Mesodermal cell (in vitro differentiated cells): ENCODE data around the gene ZNF280B. TPM values are rescaled to one million over a fixed set of nuclear protein-coding genes. Genes with fewer than 3 reads are reported as not detected.
A peak's percentile ranks its signal among the peaks of the same experiment; 100 is the strongest.

Source experiments
- H3K27ac ChIP-seq: 2 replicates; pipeline ENCODE4 v1.7.0; 2013; ENCODE audit warnings: mild to moderate bottlenecking, low read depth, low read length, moderate library complexity; ENCODE audit not compliant: severe bottlenecking
- H3K36me3 ChIP-seq: 2 replicates; pipeline ENCODE4 v1.7.1; 2013; ENCODE audit warnings: mild to moderate bottlenecking, low read length, moderate library complexity; ENCODE audit not compliant: control insufficient read depth, insufficient read depth
- H3K4me1 ChIP-seq: one replicate; pipeline ENCODE4 v1.7.1; 2013; ENCODE audit warnings: mild to moderate bottlenecking, low read length; ENCODE audit not compliant: insufficient read depth, control insufficient read depth, poor library complexity, severe bottlenecking
- H3K4me3 ChIP-seq: 2 replicates; pipeline ENCODE4 v1.7.0; 2013; ENCODE audit warnings: low read length, control low read depth, mild to moderate bottlenecking; ENCODE audit not compliant: insufficient read depth, poor library complexity, severe bottlenecking; ENCODE audit errors: extremely low read depth
- H3K9me3 ChIP-seq: 2 replicates; pipeline ENCODE4 v1.7.1; 2013; ENCODE audit warnings: mild to moderate bottlenecking, low read length, moderate library complexity; ENCODE audit not compliant: control insufficient read depth
- WGBS, 2 experiments: methylation state at CpG; one replicate each; pipeline ENCODE4 v1.1.5; 2013; ENCODE audit warnings: missing lambda C conversion rate in 2 of 2; ENCODE audit not compliant: insufficient coverage in 2 of 2; 5-methylcytosine and 5-hydroxymethylcytosine counted together
- polyA plus RNA-seq, 2 experiments: library from polyadenylated mRNA; stranded (reverse); fragments of 50-300 nt; gene quantifications; one replicate each; pipeline ENCODE4 v1.2.3, GENCODE V29; 2013

Gene ZNF280B, protein sequence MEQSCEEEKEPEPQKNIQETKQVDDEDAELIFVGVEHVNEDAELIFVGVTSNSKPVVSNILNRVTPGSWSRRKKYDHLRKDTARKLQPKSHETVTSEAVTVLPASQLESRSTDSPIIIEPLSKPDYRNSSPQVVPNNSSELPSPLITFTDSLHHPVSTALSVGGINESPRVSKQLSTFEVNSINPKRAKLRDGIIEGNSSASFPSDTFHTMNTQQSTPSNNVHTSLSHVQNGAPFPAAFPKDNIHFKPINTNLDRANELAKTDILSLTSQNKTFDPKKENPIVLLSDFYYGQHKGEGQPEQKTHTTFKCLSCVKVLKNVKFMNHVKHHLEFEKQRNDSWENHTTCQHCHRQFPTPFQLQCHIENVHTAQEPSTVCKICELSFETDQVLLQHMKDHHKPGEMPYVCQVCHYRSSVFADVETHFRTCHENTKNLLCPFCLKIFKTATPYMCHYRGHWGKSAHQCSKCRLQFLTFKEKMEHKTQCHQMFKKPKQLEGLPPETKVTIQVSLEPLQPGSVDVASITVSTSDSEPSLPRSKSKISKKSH
- 4.4 TPM for polyA plus RNA-seq (2013, experiment 1 of 2)
- polyA plus RNA-seq (2013, experiment 2 of 2), result 4.0 TPM

DNA sequence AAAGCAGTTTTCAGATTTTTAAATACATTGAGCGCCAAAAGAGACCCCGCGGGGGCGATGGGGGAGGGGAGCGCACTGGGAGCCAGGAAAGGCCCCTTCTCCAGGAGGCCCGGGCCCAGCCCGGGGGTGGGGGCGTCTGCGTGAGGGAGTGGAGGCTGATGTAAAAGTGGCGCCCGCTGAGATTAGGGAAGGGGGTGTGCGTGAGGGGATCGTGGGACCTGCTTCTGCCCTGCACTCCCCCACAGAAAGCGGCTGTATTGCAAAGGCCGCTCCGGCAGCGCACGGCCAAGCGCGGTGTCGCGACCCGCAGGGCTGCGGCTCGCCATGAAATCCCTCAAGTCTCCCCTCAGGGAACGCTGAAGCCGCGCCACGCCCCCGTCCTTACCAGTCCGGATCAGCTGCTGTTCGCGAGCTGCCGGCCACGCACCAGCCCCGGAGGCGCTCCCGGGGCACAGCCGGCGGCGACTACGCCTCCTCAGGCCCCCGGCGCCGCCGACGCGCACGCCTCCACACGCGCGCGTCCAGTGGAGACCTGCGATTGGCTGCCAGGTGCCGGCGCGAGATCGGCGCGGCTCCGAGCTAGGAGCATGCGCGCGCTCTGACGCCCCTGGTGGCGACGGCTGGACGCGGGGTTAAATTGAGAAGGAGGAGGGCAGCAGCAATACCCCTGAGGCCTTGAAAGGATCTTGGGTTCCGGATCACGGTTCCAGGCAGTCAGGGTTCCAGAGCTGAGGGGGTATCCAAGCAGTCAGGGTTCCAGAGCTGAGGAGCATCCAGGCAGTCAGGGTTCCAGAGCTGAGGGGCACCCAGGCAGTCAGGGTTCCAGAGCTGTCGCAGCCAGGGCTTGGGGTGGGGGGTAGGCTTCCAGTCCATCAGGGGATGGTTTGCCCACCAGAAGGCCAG, at the start of gene ZNF280B:
Gene ZNF280B (minus strand): TSS at position 469 of the 903 bp plus-strand sequence. CDS start 19,344 bp downstream, outside the sequence.
- Histone ChIP-seq H3K27ac (no peak within 1 kb of the TSS), H3K9me3 (peaks cover 9% of the 10 kb centered on the region)
- 1 to 3% methylated on average over 52 to 56 of the region's 72 CpGs for WGBS, 2 experiments

DNA sequence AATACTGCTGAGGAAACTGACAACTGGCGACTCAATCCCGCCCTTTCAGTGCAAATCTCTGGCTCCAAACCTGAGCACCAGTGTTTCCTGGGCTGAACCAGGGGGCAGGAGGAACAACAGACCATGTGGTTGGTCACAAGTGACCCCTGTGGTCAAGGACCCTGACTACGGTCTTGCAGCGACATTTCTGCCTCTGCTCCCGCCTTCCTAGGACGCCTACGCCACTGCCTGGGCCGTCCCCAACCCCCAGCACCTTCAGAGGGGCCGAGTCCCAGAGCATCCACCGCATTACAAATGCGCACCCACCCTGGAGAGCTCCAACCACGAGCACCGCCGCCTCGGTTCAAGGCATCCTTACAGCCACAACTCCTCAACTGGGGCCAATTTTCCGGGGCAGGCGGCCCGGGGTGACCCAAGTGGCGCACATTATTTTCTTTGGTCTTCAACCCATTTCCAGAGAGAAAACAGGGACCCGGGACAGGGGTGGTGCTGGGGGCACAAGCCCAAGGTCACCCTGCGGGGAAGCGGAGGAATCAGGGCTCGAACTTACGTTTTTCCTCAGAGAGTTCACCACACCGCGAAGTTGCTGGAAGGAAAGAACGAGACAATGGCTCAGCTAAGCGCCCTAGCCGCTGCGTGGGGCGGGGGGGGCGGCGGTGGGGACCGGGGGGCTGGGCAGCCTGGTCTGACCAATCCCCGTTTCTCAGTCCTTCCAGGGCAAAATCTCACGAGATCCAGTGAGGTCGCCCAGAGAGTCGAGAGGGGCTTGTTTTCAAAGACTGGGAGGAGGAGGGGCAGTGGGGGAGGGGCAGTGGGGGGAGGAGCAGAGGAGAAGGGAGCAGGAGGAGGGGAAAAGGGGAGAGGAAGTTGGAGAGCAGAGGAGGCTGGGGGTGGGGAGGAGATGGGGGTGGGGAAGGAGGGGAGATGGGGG, 48.7 kb upstream of the ZNF280B start:
- 92 to 93% methylated on average over 24 to 27 of the region's 38 CpGs for WGBS, 2 experiments
- H3K4me3 ChIP-seq, result no peak overlapping the region
- no peaks in the 10 kb centered on the region for H3K36me3 ChIP-seq
- H3K4me1 ChIP-seq, result no peaks in the 10 kb centered on the region
- H3K9me3 ChIP-seq, result no peaks in the 10 kb centered on the region
- H3K27ac ChIP-seq, result no peak overlapping the region

More for the DNA sequence above, at the start of gene ZNF280B:
- H3K36me3 ChIP-seq, result peaks cover 30% of the 10 kb centered on the region
- peaks cover 4% of the 10 kb centered on the region for H3K4me1 ChIP-seq
- peak within 1 kb of the TSS; percentile 83 for H3K4me3 ChIP-seq

DNA sequence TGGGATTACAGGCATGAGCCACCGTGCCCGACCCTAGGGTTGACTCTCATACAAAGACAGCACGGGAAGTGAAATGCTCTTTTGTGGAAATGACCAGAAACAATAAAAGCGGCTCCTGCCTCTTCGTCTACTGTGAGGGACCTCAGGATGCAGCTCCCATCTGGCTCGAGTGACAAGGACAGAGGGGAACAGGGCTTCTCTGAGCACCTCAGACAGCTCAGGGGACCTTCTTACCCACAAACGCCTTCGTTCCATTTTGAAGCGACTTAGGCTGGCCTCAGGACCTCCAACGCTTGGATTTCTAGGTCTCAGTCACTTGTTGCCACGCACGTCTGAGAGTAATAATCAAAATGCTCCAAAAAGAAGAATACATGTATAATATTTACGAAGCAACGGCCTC, 48.0 kb upstream of the ZNF280B start:
- H3K9me3 ChIP-seq, result no peaks in the 10 kb centered on the region
- H3K36me3 ChIP-seq, result no peaks in the 10 kb centered on the region
- H3K27ac ChIP-seq, result no peak overlapping the region
- H3K4me3 ChIP-seq, result no peak overlapping the region
- WGBS, 2 experiments, result 92 to 93% methylated on average over 11 to 14 of the region's 14 CpGs
- H3K4me1 ChIP-seq, result no peaks in the 10 kb centered on the region

DNA sequence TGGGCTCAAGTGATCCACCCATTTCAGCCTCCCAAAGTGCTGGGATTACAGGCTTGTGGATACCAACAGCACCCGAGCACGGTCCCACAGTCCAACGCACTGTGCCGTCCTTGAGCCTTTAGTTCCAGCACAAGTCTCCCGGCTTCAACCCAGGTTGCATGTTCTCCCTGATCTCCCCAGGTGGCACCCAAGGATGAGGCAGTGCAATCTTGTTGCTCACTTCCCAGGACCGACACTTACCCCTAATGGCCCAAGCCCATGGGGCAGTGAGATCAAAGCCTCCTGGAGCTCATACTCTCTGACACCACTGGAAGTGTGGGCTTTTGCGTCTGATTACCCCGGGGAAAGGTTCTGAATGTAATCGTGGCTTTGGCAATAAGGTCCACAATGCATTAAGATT, 47.1 kb upstream of the ZNF280B start:
- Histone ChIP-seq H3K36me3 (no peaks in the 10 kb centered on the region), H3K27ac (no peak overlapping the region), H3K9me3 (no peaks in the 10 kb centered on the region), H3K4me1 (no peaks in the 10 kb centered on the region), H3K4me3 (no peak overlapping the region)
- WGBS, 2 experiments, result 86 to 91% methylated on average over 7 to 9 of the region's 9 CpGs

DNA sequence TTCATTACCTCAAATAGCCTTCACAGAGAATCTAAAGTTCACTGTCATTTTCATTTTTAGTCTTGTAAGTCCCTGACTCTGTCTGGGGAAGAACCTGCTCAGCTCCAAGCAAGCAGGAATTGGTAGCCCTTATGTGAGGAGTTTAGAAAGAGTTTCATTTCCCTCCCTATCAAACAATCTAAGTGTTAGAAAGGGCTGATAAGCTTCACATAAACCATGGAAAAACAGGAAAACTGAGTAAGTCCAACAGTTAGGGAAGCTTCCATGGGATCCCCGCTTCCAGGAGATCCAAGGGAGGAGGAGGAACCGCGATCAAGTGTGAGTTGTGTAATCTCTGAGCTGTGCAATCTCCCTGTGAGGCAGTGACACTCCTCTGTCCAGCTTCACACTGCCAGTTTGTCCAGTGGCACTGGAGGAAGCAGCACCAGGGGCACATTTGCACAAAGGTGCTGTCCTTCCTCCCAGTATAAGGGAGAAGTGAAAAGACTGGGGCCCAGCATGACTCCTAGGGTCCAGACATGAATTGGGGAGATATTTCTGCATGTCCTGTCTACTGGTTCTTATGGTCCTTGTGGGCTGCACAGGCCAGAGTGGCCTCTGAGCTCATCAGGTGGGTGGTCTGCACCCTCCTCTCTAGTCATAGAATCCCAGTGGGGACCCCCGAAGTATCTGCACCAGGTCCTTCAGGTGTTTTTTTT, 46.2 kb upstream of the ZNF280B start:
- no peak overlapping the region for H3K27ac ChIP-seq
- WGBS, 2 experiments, result 83 to 90% methylated on average over 3 to 4 of the region's 4 CpGs
- no peaks in the 10 kb centered on the region for H3K4me1 ChIP-seq

DNA sequence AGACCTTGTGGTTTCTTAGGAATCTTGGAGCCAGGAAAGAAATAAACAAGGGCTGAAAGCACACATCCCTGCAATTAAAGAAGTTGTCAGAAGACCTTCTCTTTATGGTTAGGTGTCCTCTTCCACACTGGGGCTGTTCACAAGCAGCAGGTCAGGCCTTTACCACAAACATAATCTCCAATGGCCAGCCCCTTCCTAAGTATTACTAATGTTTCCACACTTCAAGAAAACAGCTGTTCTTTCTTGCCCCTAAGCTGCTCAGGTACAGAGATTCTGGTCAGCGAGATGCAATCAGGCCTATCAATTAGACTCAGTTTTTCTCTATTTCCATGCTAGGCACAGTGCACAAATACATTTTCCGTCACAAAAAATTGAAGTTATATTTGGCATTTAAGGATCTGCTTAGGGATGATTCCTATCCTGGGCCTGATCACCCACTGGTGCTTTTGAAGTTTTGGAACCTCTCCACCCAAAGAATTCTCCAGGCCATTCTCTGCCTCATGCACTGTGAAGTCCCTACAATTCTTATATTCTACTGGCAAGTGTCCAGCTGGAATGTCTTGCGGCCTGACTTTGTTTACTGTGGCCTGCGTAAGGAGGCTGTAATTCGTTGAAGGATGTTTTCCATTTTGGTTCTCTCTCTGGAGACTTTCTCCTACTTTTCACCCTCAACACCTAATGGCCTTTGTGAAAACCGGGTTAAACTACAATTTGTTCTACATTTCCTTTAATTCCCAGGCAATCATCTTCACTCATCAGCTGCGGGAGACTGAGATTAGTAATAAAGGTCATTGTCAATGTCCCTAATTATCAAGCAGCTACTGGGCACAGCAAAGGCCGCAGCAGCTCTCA, 45.4 kb upstream of the ZNF280B start:
- no peaks in the 10 kb centered on the region for H3K4me1 ChIP-seq
- WGBS, 2 experiments, result 71 to 83% methylated on average over 2 to 4 of the region's 8 CpGs
- H3K4me3 ChIP-seq, result no peak overlapping the region
- H3K27ac ChIP-seq, result no peak overlapping the region
- H3K9me3 ChIP-seq, result no peaks in the 10 kb centered on the region
- H3K36me3 ChIP-seq, result no peaks in the 10 kb centered on the region

More for the DNA sequence above, 46.2 kb upstream of the ZNF280B start:
- H3K36me3 ChIP-seq, result no peaks in the 10 kb centered on the region
- H3K4me3 ChIP-seq, result no peak overlapping the region
- no peaks in the 10 kb centered on the region for H3K9me3 ChIP-seq

DNA sequence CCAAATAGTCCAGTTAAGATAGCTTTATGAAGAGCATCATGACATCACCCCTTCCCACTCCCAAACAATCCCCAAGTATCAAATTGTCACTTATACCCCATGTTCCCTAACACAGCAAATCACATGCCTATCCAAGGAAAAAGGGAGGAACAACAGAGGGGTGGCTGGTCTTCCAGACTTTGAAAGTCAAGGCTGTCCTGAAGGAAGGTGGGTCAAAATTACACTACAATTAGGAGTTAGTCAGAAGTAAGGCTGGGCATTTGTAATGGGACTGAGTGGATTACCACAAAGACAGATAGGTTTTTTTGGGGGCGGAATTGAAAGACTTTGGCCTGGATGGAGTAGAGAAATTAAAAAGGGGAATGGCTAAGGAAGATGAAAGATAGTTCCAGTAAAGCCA, 44.6 kb upstream of the ZNF280B start:
- 75% methylated on average over 1 of the region's 1 CpG; no CpG with 5 or more reads in 1 of the 2 experiments for WGBS, 2 experiments
- H3K27ac ChIP-seq, result no peak overlapping the region
- no peaks in the 10 kb centered on the region for H3K9me3 ChIP-seq
- no peaks in the 10 kb centered on the region for H3K4me1 ChIP-seq
- H3K36me3 ChIP-seq, result no peaks in the 10 kb centered on the region
- H3K4me3 ChIP-seq, result no peak overlapping the region

DNA sequence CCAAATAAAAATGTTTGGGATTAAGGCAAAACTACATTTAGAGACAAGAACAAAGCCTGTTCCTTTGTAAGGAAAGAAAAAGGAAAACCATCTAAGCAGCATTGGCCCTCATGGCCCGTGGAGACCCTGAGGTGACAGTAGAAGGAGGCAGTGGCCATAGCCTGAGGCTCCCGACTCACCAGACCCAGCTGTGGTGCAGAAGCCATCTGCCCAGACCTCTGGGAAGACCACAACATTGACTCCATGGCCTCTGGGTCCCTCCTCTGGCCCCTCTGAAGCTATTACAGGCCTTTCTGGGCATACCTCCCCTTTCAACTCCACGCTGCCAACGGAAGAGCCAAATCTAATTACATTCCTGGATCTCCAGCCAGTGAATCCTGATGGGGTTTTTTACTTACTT, 44.1 kb upstream of the ZNF280B start:
- no peaks in the 10 kb centered on the region for H3K4me1 ChIP-seq
- WGBS, 2 experiments, result 10 to 21% methylated on average over 2 of the region's 4 CpGs

More for the DNA sequence above, 44.1 kb upstream of the ZNF280B start:
- no peak overlapping the region for H3K4me3 ChIP-seq
- no peak overlapping the region for H3K27ac ChIP-seq
- H3K9me3 ChIP-seq, result no peaks in the 10 kb centered on the region
- no peaks in the 10 kb centered on the region for H3K36me3 ChIP-seq
